MCF 10A (cell line): Measurements from ENCODE around the gene HS1BP3. TPM values are rescaled to one million over a fixed set of nuclear protein-coding genes. Genes with fewer than 3 reads are reported as not detected.

ENCODE experiments used
- BruUV-seq: library from RNA; stranded (reverse); fragments of 400-500 nt; replicated peaks from 2 replicates; lab custom pipeline; 2021; lab: Mats Ljungman, UMichigan
- CTCF ChIA-PET: fragments of 300-600 bp; sonication (Branson Sonifier 250); formaldehyde crosslinking; extraction: SDS; loops from one replicate; lab custom pipeline; 2021; ENCODE audit warnings: antibody characterized with exemption, inconsistent platforms; lab: Yijun Ruan, JAX
- POLR2A ChIA-PET: fragments of 300-600, 350-650 bp; sonication (Branson Sonifier 250); formaldehyde crosslinking; extraction: SDS; loops from one replicate; lab custom pipeline; 2020; ENCODE audit warnings: antibody characterized with exemption, inconsistent platforms; lab: Yijun Ruan, JAX
- DNase-seq: peaks from one replicate; pipeline ENCODE4 v3.0.0-alpha.2; 2018; ENCODE audit not compliant: unreplicated experiment
- H3K27ac Mint-ChIP-seq: one replicate; pipeline ENCODE4 v1.8.0; 2022; ENCODE audit warnings: mild to moderate bottlenecking, low read depth, mixed read lengths; ENCODE audit not compliant: unreplicated experiment
- H3K27me3 Mint-ChIP-seq: one replicate; pipeline ENCODE4 v1.8.0; 2022; ENCODE audit warnings: mixed read lengths; ENCODE audit not compliant: insufficient read depth, unreplicated experiment
- H3K36me3 Mint-ChIP-seq: one replicate; pipeline ENCODE4 v1.8.0; 2022; ENCODE audit warnings: mild to moderate bottlenecking, moderate library complexity, mixed read lengths; ENCODE audit not compliant: insufficient read depth, unreplicated experiment
- H3K4me1 Mint-ChIP-seq: one replicate; pipeline ENCODE4 v1.8.0; 2022; ENCODE audit warnings: mixed read lengths; ENCODE audit not compliant: insufficient read depth, unreplicated experiment
- H3K4me3 Mint-ChIP-seq: one replicate; pipeline ENCODE4 v1.8.0; 2022; ENCODE audit warnings: mild to moderate bottlenecking, moderate library complexity, mixed read lengths; ENCODE audit not compliant: unreplicated experiment
- H3K9me3 Mint-ChIP-seq: one replicate; pipeline ENCODE4 v1.8.0; 2022; ENCODE audit warnings: mixed read lengths; ENCODE audit not compliant: unreplicated experiment
- intact Hi-C: fragments of 100-400 bp; cut with micrococcal nuclease; formaldehyde crosslinking; loops from 2 replicates; pipeline ENCODE4 v1.14.1; 2022
- total RNA-seq: library from RNA; stranded (reverse); gene quantifications from 2 replicates; pipeline ENCODE4 v1.2.3, GENCODE V29; 2022
- TF ChIP-seq, protein P1 (sequence below): fragments of 200-600 bp; IDR thresholded peaks from one replicate; pipeline ENCODE4 v1.8.0; 2022; ENCODE audit warnings: antibody characterized with exemption, mild to moderate bottlenecking; ENCODE audit not compliant: unreplicated experiment

Gene HS1BP3
- total RNA-seq, 1 experiment from 2014 or later, result 10.0 TPM

DNA sequence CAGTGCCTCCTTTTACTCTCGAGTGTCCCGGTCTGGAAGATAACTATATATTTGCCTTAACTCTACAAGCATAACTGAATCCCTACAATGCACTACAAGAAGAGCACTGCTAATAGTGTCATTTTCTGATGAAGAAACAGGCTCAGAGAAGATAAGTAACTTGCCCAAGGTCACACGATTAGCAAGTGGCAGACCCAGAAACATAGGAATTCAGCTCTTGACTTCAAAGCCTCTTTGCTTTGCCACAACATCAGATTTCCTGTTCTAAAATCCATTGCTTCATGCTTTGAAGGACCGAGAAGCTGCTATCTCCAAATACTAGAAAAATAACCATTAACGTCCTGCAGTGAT, 65.6 kb downstream of the HS1BP3 start:
- Mint-ChIP-seq H3K4me3 (no peak overlapping the region), H3K27me3 (no peaks in the 10 kb centered on the region), H3K4me1 (peaks cover 19% of the 10 kb centered on the region), H3K9me3 (no peaks in the 10 kb centered on the region), H3K36me3 (no peaks in the 10 kb centered on the region), H3K27ac (no peak overlapping the region)
- TF ChIP-seq, protein P1, sequence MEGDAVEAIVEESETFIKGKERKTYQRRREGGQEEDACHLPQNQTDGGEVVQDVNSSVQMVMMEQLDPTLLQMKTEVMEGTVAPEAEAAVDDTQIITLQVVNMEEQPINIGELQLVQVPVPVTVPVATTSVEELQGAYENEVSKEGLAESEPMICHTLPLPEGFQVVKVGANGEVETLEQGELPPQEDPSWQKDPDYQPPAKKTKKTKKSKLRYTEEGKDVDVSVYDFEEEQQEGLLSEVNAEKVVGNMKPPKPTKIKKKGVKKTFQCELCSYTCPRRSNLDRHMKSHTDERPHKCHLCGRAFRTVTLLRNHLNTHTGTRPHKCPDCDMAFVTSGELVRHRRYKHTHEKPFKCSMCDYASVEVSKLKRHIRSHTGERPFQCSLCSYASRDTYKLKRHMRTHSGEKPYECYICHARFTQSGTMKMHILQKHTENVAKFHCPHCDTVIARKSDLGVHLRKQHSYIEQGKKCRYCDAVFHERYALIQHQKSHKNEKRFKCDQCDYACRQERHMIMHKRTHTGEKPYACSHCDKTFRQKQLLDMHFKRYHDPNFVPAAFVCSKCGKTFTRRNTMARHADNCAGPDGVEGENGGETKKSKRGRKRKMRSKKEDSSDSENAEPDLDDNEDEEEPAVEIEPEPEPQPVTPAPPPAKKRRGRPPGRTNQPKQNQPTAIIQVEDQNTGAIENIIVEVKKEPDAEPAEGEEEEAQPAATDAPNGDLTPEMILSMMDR, result no peak
- DNase-seq, result no peak
- BruUV-seq, result no TSS peak
- ChIA-PET CTCF (interaction anchor here (0.5 to 1.3 kb wide), 5 partner anchors 14 to 127 kb away, joined by 3 to 7 read pairs (median 4); no protein-coding TSS in a partner anchor), POLR2A (interaction anchor here (0.8 kb wide), 1 partner anchor 84 kb away, joined by 3 read pairs; no protein-coding TSS in a partner anchor)
- intact Hi-C loops, result no loop called here

DNA sequence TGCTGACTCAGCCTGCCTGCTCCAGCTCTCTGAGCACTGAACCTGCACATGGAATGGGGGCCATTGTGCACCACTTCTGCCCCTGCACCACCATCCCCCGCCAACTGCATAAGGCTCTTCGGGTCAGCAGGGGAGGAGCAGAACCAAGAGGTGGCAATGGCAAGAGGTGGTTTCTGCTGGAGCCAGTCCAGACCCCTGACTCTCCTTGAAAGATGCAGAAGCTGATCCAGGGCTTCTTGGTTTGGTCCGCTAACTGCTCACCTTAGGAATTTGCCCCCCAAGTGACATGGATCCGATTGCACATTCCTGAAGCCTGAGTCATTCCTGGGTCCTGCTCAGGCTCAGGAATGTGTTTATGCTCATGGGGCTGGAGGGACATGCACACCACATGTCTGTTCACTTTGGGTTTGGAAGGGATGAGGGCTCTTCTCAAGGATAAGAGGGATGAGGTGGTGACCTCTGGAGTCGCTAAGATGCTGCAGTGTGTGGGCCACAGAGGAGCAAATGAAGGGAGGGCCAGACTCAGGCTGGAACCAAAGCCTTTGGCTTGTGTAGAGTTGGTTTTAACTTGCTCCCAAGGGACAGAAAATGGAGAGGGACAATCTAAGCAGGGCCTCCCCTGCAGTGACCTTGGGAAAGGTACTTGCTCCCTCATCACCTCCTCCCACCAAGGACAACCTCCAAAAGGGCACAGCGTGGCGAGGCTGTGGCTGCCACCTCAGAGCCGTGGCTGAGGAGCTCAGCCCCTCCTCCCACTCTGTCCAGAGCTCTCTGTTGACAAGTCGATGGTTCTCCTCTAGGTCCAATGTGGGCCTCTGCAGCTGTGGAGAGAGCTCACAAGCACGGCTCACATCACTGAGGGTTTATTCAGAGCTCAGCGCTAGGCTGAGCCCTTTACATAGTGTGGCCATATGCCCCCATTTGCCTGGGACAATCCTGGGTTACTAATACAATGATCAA, 66.2 kb downstream of the HS1BP3 start:
- ChIA-PET POLR2A (interaction anchor here (0.6 to 0.8 kb wide), 3 partner anchors 83 to 162 kb away, joined by 3 to 4 read pairs (median 3); no protein-coding TSS in a partner anchor), CTCF (interaction anchor here (0.5 to 1.3 kb wide), 5 partner anchors 15 to 201 kb away, joined by 3 to 7 read pairs (median 3); no protein-coding TSS in a partner anchor)
- Mint-ChIP-seq H3K9me3 (no peaks in the 10 kb centered on the region), H3K27ac (no peak overlapping the region), H3K36me3 (no peaks in the 10 kb centered on the region), H3K27me3 (no peaks in the 10 kb centered on the region), H3K4me3 (no peak overlapping the region), H3K4me1 (peaks cover 16% of the 10 kb centered on the region)
- intact Hi-C loops, result no loop called here
- TF ChIP-seq, protein P1, result no peak
- BruUV-seq, result no TSS peak
- DNase-seq, result peak; percentile 82

DNA sequence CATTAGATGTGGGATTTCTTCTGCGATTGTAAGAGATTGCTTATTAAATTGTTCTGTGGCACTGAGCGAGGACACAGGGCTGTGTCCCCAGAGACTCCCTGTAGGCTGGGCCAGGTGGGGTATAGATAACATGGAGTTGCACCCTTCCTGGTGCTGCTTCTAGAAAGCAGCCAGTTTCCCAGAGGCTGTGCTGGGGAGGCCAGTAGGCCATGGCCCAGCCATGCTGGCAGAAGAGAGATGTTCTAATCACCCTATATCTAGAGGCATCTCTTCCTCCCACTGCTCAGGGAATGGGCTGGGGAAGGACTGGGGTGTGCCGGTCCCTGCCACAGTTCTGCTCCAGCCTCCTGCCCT, 66.9 kb downstream of the HS1BP3 start:
- POLR2A ChIA-PET, result interaction anchor here (0.6 kb wide), 1 partner anchor 162 kb away, joined by 4 read pairs; no protein-coding TSS in a partner anchor

More for the DNA sequence above, 66.9 kb downstream of the HS1BP3 start:
- CTCF ChIA-PET, result interaction anchor here (0.6 to 1.2 kb wide), 2 partner anchors 18 to 201 kb away, joined by 3 read pairs; no protein-coding TSS in a partner anchor
- intact Hi-C loops, result no loop called here
- no peak for DNase-seq
- Mint-ChIP-seq H3K4me3 (no peak overlapping the region), H3K27ac (no peak overlapping the region), H3K4me1 (peaks cover 17% of the 10 kb centered on the region), H3K36me3 (no peaks in the 10 kb centered on the region), H3K9me3 (no peaks in the 10 kb centered on the region), H3K27me3 (no peaks in the 10 kb centered on the region)
- BruUV-seq, result no TSS peak
- TF ChIP-seq, protein P1, result no peak
